SK-N-SH (cell line): ENCODE measurements around the gene B4GALT3.

ENCODE experiments used
- GABPA ChIP-seq: IDR thresholded peaks from 2 replicates; pipeline ENCODE4 v1.4.0; 2012; ENCODE audit warnings: low read depth, mild to moderate bottlenecking
- MEF2A ChIP-seq: IDR thresholded peaks from 2 replicates; pipeline ENCODE4 v1.4.0; 2012; ENCODE audit warnings: low read depth, borderline replicate concordance
- NFIC ChIP-seq: IDR thresholded peaks from 2 replicates; pipeline ENCODE4 v1.4.0; 2012; ENCODE audit warnings: borderline replicate concordance
- NRF1 ChIP-seq: IDR thresholded peaks from 2 replicates; pipeline ENCODE4 v1.6.1; 2012; ENCODE audit warnings: low read depth, mild to moderate bottlenecking, low read length
- POLR2AphosphoS5 ChIP-seq: IDR thresholded peaks from 2 replicates; pipeline ENCODE4 v1.6.1; 2012; ENCODE audit warnings: low read depth, low read length
- SMC3 ChIP-seq: IDR thresholded peaks from 2 replicates; pipeline ENCODE4 v1.6.1; 2012; ENCODE audit warnings: low read depth, low read length, improper control_type of control experiment
- TCF12 ChIP-seq: IDR thresholded peaks from 2 replicates; pipeline ENCODE4 v1.4.0; 2012
- USF1 ChIP-seq: IDR thresholded peaks from 2 replicates; pipeline ENCODE4 v1.4.0; 2012; ENCODE audit warnings: low read depth, borderline replicate concordance
- YY1 ChIP-seq: IDR thresholded peaks from 2 replicates; pipeline ENCODE4 v1.4.0; 2012; ENCODE audit warnings: low read depth, mild to moderate bottlenecking
- TF ChIP-seq, protein P1 (sequence below): fragments of 200-600 bp; sonication (generic); IDR thresholded peaks from 2 replicates; pipeline ENCODE4 v1.6.1; 2017; ENCODE audit warnings: antibody characterized with exemption, mild to moderate bottlenecking, moderate library complexity
- TF ChIP-seq, protein P2 (sequence below): IDR thresholded peaks from 2 replicates; pipeline ENCODE4 v1.4.0; 2012; ENCODE audit warnings: low read depth

GRCh38 chr1:161215076-161215475, 37.8 kb upstream of the B4GALT3 start, which contains the start of gene FCER1G:
- TF ChIP-seq, protein P1, sequence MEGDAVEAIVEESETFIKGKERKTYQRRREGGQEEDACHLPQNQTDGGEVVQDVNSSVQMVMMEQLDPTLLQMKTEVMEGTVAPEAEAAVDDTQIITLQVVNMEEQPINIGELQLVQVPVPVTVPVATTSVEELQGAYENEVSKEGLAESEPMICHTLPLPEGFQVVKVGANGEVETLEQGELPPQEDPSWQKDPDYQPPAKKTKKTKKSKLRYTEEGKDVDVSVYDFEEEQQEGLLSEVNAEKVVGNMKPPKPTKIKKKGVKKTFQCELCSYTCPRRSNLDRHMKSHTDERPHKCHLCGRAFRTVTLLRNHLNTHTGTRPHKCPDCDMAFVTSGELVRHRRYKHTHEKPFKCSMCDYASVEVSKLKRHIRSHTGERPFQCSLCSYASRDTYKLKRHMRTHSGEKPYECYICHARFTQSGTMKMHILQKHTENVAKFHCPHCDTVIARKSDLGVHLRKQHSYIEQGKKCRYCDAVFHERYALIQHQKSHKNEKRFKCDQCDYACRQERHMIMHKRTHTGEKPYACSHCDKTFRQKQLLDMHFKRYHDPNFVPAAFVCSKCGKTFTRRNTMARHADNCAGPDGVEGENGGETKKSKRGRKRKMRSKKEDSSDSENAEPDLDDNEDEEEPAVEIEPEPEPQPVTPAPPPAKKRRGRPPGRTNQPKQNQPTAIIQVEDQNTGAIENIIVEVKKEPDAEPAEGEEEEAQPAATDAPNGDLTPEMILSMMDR, result no peak
- TF ChIP-seq NRF1 (no peak), SMC3 (no peak), YY1 (no peak), POLR2AphosphoS5 (no peak; the same call in 1 of the 2 replicates), TCF12 (no peak), USF1 (no peak), MEF2A (no peak), NFIC (no peak), GABPA (no peak)
- TF ChIP-seq, protein P2, sequence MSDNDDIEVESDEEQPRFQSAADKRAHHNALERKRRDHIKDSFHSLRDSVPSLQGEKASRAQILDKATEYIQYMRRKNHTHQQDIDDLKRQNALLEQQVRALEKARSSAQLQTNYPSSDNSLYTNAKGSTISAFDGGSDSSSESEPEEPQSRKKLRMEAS, result no peak
